ENCODE results near the gene PDK1.

GRCh38 chr2:172627181-172627580 lies 71.3 kb downstream of the PDK1 start:
- TF ChIP-seq POLR2A (IDR thresholded peaks at IDR 0.05; ENCODE audit: low read depth, low read length) (no peak), TAF1 (IDR thresholded peaks at IDR 0.05; ENCODE audit: borderline replicate concordance, low read depth, low read length) (no peak), POLR2AphosphoS5 (IDR thresholded peaks at IDR 0.05; ENCODE audit: low read depth, low read length) (no peak)
